Measurements from ENCODE around the gene ID1.
"Not testable (repeated sequence)": the region's sequence is repeated elsewhere in the genome, so short reads cannot be mapped to it uniquely, and the experiment has no call there.

ID1 gene

GRCh38 chr20:31602431-31602778 lies 2.7 kb upstream of the ID1 start:
- no peak for DNase-seq (ENCODE audit: low read depth, low spot score)

DNA sequence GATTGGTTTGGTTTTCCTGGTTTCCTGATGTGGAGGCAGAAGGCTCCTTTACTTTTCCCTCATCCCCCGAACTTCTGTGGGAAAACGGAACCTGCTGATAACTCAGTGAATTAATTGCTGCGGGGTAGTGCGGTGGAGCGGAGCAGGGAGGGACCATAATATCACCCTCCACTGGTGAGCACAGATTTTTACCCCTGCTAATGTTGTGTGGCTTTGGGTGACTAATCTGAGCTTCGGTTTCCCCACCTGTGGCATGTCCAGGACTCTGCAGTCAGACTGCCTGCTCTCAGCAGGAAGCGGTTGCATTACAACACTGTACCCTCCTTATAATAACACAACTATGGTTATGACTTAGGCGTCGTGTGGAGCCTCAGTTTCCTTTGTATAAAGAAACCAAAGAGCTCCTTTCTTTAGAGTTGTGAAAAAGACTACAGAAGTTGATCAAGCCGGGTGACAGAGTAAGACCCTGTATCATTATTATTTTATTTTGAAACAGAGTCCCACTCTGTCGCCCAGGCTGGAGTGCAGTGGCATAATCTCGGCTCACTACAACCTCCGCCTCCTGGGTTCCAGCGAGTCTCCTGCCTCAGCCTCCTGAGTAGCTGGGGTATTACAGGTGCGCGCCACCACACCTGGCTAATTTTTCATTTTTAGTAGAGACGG lies 2.2 kb upstream of the ID1 start:
- no peak for DNase-seq (ENCODE audit: low read depth, low spot score)

- peak; percentile 95 for DNase-seq (ENCODE audit: low read depth, low spot score)
Measured at GRCh38 chr20:31603822-31604566, 1.1 kb upstream of the ID1 start.

DNA sequence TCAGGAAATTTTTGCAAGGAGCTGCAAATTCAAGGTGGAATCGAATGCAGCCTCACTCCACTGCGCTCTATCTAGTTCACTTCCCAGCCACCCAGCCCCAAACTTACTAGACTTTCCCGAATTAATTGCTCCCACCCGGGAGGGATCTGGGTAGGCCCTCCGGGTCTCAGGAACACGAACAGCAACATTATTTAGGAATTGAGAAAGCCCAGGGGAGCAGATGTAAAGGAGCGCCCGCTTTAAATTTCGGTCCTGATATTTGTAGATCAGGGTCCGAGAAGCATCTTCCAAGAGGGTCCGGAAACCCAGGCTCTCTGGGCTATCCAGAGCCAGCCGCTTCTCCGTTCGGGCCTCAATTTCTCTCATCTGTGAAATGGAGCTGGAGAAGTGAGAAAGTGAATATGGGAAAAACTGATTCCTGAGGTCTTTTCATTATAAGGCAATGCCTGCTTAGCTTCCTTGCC lies 490 bp upstream of the ID1 start:
- no peak for DNase-seq (ENCODE audit: low read depth, low spot score)

DNA sequence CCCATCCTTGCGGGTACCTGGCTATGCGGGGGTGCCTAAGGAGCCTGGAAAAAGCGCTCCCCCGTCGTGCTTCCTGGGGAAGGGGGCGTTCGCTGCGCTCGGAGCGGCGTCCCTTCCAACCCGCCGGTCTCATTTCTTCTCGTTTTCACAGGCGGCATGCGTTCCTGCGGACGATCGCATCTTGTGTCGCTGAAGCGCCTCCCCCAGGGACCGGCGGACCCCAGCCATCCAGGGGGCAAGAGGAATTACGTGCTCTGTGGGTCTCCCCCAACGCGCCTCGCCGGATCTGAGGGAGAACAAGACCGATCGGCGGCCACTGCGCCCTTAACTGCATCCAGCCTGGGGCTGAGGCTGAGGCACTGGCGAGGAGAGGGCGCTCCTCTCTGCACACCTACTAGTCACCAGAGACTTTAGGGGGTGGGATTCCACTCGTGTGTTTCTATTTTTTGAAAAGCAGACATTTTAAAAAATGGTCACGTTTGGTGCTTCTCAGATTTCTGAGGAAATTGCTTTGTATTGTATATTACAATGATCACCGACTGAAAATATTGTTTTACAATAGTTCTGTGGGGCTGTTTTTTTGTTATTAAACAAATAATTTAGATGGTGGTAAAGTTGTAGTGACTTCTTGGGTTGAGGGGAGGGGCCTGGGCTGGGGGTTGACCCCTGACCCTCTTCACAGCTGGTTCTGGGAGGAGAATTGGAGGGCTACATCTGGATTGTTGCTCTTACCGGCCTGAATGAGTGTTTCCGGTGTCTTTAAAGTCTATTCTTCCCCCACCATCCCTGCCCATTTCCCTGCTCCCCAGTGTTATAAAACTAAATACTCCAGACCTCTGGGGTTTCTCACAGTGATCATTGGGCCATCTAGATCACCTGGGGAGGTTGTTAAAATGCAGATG lies 1.1 kb downstream of the ID1 start:
- DNase-seq (ENCODE audit: low read depth, low spot score) = no peak

DNA sequence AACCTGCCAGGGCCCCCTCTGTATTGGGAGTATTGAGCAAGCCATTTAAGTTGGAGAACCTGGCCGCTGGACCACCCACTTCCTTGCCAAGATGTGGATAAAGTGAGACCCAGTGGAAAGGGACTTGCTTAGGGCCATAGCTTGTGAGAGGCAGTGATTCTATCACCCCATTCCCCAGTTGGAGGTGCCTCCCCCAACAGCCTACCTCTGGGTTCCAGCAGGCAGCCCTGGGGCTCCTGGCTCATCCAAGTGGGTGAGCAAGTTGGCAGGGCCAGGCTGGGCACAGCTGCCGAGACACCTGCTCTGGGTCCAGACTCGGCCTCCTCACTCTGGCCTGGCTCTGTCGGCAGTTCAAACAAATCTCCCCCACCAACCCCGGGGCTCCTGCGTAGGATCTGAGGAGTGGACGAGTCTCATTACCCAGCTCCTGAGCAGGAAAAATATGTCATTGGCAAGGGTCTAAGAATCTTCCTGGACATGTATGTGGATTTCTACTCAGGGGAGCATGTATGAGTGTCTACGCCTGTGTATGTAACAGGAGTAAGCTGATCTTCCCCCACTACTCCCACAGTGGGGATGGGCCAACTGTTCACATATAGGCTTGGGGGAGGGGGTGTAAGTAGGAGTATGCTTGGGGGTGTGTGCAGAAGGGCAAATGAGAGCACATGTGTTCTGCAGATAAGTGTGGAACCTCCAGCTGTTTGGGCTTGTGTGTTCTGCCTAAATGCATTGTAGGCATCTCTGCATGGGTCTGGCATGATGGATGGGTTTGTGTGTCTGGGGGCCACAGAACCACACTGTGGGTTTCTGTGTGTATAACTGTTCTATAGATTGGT lies 1.9 kb downstream of the ID1 start:
- no peak for DNase-seq (ENCODE audit: low read depth, low spot score)

DNA sequence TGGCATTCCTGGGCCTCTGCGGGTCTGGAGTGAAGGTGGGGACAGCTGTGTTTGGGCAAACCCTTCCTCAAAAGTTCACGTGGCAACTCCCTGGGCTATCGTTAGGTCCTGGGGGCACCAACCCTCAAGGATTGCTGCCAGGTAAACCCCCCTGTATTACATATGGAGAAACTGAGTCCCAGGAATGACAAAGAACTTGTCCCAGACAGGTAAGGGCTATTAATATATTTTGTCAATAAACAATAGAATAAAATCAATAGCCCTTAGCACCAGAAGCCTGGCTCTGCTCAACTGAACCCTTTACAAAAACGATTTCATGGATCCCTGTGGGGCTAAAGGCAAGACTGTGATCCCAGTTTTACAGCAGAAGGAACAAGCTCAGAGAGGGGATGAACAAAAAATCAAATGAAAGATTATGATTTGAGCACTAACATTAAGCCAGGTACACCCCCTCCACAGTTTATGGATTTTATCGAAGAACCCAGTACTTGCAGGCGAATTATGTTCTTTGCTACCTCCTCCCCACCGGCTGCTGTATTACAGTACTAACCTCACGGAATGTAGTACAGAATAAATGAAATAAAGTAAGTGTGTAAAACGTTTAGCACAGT lies 2.7 kb downstream of the ID1 start:
- DNase-seq (ENCODE audit: low read depth, low spot score) = no peak

- DNase-seq (ENCODE audit: low read depth, low spot score) = no peak
Measured at GRCh38 chr20:31608251-31608945, 3.3 kb downstream of the ID1 start.

DNA sequence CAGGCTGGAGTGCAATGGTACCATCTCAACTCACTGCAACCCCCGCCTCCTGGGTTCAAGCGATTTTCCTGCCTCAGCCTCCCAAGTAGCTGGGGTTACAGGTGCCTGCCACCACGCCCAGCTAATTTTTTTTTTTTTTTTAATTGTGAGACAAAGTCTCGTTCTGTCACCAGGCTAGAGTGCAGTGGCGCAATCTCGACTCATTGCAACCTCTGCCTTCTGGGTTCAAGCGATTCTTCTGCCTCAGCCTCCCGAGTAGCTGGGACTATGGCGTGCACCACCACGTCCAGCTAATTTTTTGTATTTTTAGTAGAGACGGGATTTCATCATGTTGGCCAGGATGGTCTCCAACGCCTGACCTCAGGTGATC lies 7.2 kb downstream of the ID1 start:
- not testable (repeated sequence) for DNase-seq (ENCODE audit: low read depth, low spot score)

- DNase-seq (ENCODE audit: low read depth, low spot score) = no peak
Measured at GRCh38 chr20:31615416-31615815, 10.3 kb downstream of the ID1 start.

GRCh38 chr20:31617432-31618104 lies 12.5 kb downstream of the ID1 start:
- no peak for DNase-seq (ENCODE audit: low read depth, low spot score)

DNA sequence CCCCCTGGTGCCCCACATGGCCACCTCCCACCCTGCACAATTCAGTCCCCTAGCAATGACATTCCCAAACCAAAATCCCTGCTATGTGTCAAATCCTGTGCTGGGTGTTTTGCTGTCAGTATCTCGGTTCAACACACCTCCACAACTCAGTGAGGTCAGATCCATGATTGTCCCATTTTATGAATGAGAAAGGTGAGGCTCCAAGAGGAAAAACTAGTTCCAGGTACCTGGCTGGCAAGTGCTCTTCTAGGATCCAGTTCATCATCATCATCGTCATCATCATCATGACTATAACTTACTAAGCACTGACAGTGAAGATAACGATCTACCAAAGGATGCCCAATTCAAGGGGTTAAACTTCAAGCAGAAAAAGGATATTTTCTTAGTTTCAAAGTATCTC lies 15.2 kb downstream of the ID1 start:
- no peak for DNase-seq (ENCODE audit: low read depth, low spot score)

- not testable (repeated sequence) for DNase-seq (ENCODE audit: low read depth, low spot score)
Measured at GRCh38 chr20:31623123-31623505, 18.0 kb downstream of the ID1 start.

GRCh38 chr20:31626534-31626933 lies 21.4 kb downstream of the ID1 start:
- not testable (repeated sequence) for DNase-seq (ENCODE audit: low read depth, low spot score)

DNA sequence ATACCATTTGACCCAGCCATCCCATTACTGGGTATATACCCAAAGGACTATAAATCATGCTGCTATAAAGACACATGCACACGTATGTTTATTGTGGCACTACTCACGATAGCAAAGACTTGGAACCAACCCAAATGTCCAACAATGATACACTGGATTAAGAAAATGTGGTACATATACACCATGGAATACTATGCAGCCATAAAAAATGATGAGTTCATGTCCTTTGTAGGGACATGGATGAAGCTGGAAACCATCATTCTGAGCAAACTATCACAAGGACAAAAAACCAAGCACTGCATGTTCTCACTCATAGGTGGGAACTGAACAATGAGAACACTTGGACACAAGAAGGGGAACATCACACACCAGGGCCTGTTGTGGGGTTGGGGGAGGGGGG lies 23.0 kb downstream of the ID1 start:
- not testable (repeated sequence) for DNase-seq (ENCODE audit: low read depth, low spot score)

DNA sequence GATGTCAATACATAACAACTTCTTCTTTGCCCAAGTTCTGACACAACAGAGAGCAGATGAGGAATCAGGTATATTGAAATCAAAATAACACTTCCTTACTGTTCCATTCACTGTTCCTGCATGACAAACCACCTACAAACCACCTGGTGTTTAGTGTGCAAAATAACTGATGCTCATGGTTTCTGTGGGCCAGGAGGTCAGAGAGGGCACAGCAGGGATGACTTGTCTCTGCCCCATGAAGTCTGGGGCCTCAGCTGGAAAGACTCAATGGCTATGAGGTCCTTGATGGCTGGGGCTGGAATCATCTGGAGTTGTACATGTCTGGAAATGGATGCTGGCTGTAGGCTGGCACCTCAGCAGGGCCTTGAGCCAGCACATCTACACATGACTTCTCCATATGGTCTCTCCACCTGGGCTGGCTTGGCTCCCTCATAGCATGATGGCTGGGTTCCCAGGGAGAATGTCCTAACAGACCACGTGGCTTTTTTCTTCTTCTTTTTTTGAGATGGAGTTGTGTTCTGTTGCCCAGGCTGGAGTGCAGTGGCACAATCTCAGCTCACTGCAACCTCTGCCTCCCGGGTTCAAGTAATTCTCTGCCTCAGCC lies 25.2 kb downstream of the ID1 start:
- no peak for DNase-seq (ENCODE audit: low read depth, low spot score)

- no peak for DNase-seq (ENCODE audit: low read depth, low spot score)
Measured at GRCh38 chr20:31632548-31633338, 27.7 kb downstream of the ID1 start.

- DNase-seq (ENCODE audit: low read depth, low spot score) = no peak
Measured at GRCh38 chr20:31633339-31633914, 28.3 kb downstream of the ID1 start.
